SK-N-SH (cell line): ENCODE data around the gene THSD8. TPM values are rescaled to one million over a fixed set of nuclear protein-coding genes. Genes with fewer than 3 reads are reported as not detected.
A peak's percentile ranks its signal among the peaks of the same experiment; 100 is the strongest.

Experiments
- CTCF ChIA-PET: fragments of 300-600, 350-600 bp; formaldehyde crosslinking; extraction: SDS; loops from one replicate; lab custom pipeline; 2021; lab: Yijun Ruan, JAX
- POLR2A ChIA-PET: fragments of 350-600 bp; sonication (Branson Sonifier 250); formaldehyde crosslinking; extraction: SDS; loops from one replicate; lab custom pipeline; 2020; ENCODE audit warnings: antibody characterized with exemption, inconsistent platforms; lab: Yijun Ruan, JAX
- DNase-seq: peaks from one replicate; pipeline ENCODE4 v3.0.0; 2012
- H2AFZ ChIP-seq: fragments of 200-600 bp; sonication (generic); 2 replicates; pipeline ENCODE4 v1.8.1; 2016; ENCODE audit warnings: antibody characterized with exemption, mild to moderate bottlenecking, low read depth
- H3F3A ChIP-seq: fragments of 200-600 bp; sonication (generic); replicated peaks from 2 replicates; pipeline ENCODE3; 2016; ENCODE audit warnings: antibody characterized with exemption, mild to moderate bottlenecking; ENCODE audit not compliant: insufficient read depth
- H3K27ac ChIP-seq, 2 experiments: fragments of 200-500 bp in 1 of 2; fragments of 200-600 bp in 1 of 2; sonication (Bioruptor generic) in 1 of 2; sonication (generic), shearing (Covaris generic) in 1 of 2; 2 replicates each; pipeline versions ENCODE4 v1.5.1 to v1.6.1; 2014 to 2016; ENCODE audit warnings: low read depth in 2 of 2, inconsistent platforms in 1 of 2, low read length in 1 of 2, mild to moderate bottlenecking in 1 of 2, mixed read lengths in 1 of 2
- H3K27me3 ChIP-seq: fragments of 200-600 bp; sonication (generic), shearing (Covaris generic); 2 replicates; pipeline ENCODE4 v1.6.1; 2016; ENCODE audit warnings: mixed run types; ENCODE audit not compliant: insufficient read depth
- H3K36me3 ChIP-seq, 2 experiments: fragments of 200-500 bp in 1 of 2; fragments of 200-600 bp in 1 of 2; sonication (Bioruptor generic) in 1 of 2; sonication (generic) in 1 of 2; replicated peaks in 1 of 2; 2 replicates each; pipeline versions ENCODE3 to v1.5.1; 2014 to 2016; ENCODE audit warnings: low read length in 1 of 2, mild to moderate bottlenecking in 1 of 2; ENCODE audit not compliant: insufficient read depth in 2 of 2, control insufficient read depth in 1 of 2
- H3K4me1 ChIP-seq, 2 experiments: fragments of 200-500 bp in 1 of 2; fragments of 200-600 bp in 1 of 2; sonication (Bioruptor generic) in 1 of 2; sonication (generic), shearing (Covaris generic) in 1 of 2; 2 replicates each; pipeline versions ENCODE4 v1.5.1 to v1.6.1; 2014 to 2016; ENCODE audit warnings: low read depth in 1 of 2, low read length in 1 of 2, mixed run types in 1 of 2; ENCODE audit not compliant: insufficient read depth in 2 of 2, control insufficient read depth in 1 of 2
- H3K4me2 ChIP-seq: fragments of 200-600 bp; sonication (generic), shearing (Covaris generic); 2 replicates; pipeline ENCODE4 v1.6.1; 2017; ENCODE audit warnings: mixed run types
- H3K4me3 ChIP-seq, 2 experiments: fragments of 200-500 bp in 1 of 2; fragments of 200-600 bp in 1 of 2; sonication (Bioruptor generic) in 1 of 2; sonication (generic), shearing (Covaris generic) in 1 of 2; 2 replicates each; pipeline versions ENCODE4 v1.5.1 to v1.8.1; 2014 to 2016; ENCODE audit warnings: low read depth in 2 of 2, inconsistent platforms in 1 of 2, low read length in 1 of 2, mild to moderate bottlenecking in 1 of 2, mixed read lengths in 1 of 2, moderate library complexity in 1 of 2
- H3K79me2 ChIP-seq: fragments of 200-600 bp; sonication (generic); 2 replicates; pipeline ENCODE4 v1.8.1; 2017; ENCODE audit warnings: mild to moderate bottlenecking; ENCODE audit not compliant: insufficient read depth
- H3K9ac ChIP-seq: fragments of 200-600 bp; sonication (generic); 2 replicates; pipeline ENCODE4 v1.6.1; 2017; ENCODE audit warnings: mixed run types
- H3K9me2 ChIP-seq: fragments of 200-600 bp; sonication (generic); 2 replicates; pipeline ENCODE4 v1.6.1; 2017; ENCODE audit warnings: mixed run types
- H3K9me3 ChIP-seq: fragments of 200-600 bp; sonication (generic); 2 replicates; pipeline ENCODE4 v1.6.1; 2017; ENCODE audit warnings: mixed run types, mild to moderate bottlenecking, moderate library complexity
- H4K20me1 ChIP-seq: fragments of 200-600 bp; sonication (generic); 2 replicates; pipeline ENCODE4 v1.6.1; 2017; ENCODE audit warnings: mild to moderate bottlenecking, mixed run types; ENCODE audit not compliant: insufficient read depth
- CTCF ChIP-seq: fragments of 200-600 bp; sonication (generic); IDR thresholded peaks from 2 replicates; pipeline ENCODE4 v1.6.1; 2017; ENCODE audit warnings: antibody characterized with exemption, mild to moderate bottlenecking, moderate library complexity
- GABPA ChIP-seq: IDR thresholded peaks from 2 replicates; pipeline ENCODE4 v1.4.0; 2012; ENCODE audit warnings: low read depth, mild to moderate bottlenecking
- MEF2A ChIP-seq: IDR thresholded peaks from 2 replicates; pipeline ENCODE4 v1.4.0; 2012; ENCODE audit warnings: low read depth, borderline replicate concordance
- POLR2AphosphoS5 ChIP-seq: IDR thresholded peaks from 2 replicates; pipeline ENCODE4 v1.6.1; 2012; ENCODE audit warnings: low read depth, low read length
- RXRA ChIP-seq: IDR thresholded peaks from 2 replicates; pipeline ENCODE4 v1.4.0; 2012; ENCODE audit warnings: low read depth, mild to moderate bottlenecking, borderline replicate concordance
- SIN3A ChIP-seq: IDR thresholded peaks from 2 replicates; pipeline ENCODE4 v1.6.1; 2012; ENCODE audit warnings: low read depth, mild to moderate bottlenecking, low read length, moderate library complexity, borderline replicate concordance
- TAF1 ChIP-seq: IDR thresholded peaks from 2 replicates; pipeline ENCODE4 v1.6.1; 2012; ENCODE audit warnings: low read depth, mild to moderate bottlenecking, low read length, moderate library complexity, borderline replicate concordance
- TEAD4 ChIP-seq: IDR thresholded peaks from 2 replicates; pipeline ENCODE4 v1.4.0; 2012; ENCODE audit warnings: mild to moderate bottlenecking, borderline replicate concordance; ENCODE audit not compliant: insufficient read depth
- USF1 ChIP-seq: IDR thresholded peaks from 2 replicates; pipeline ENCODE4 v1.4.0; 2012; ENCODE audit warnings: low read depth, borderline replicate concordance
- WGBS: methylation state at CpG from one replicate; pipeline ENCODE4 v1.1.6; 2017; ENCODE audit warnings: low lambda C conversion rate; 5-methylcytosine and 5-hydroxymethylcytosine counted together
- polyA plus RNA-seq, 3 experiments: library from polyadenylated mRNA; depleted of rRNA; stranded (reverse); fragments of >200 nt; gene quantifications; 2 replicates each; pipeline ENCODE4 v1.2.3, GENCODE V29; 2012

The THSD8 gene
- polyA plus RNA-seq, 1 of the 3 experiments (the other 2 are of a cell fraction) = not detected

- TF ChIP-seq USF1 (0 out of 2 replicates have a peak, but pooled peaks have one; percentile 60), GABPA (peak; percentile 74), CTCF (no peak), TAF1 (peak; percentile 12; the same call in 1 of the 2 replicates), SIN3A (no peak), RXRA (no peak), MEF2A (no peak), POLR2AphosphoS5 (no peak)
Observed at GRCh38 chr19:12792051-12792852, 9.6 kb upstream of the THSD8 start (continued).

GRCh38 chr19:12792853-12793289 lies 9.0 kb upstream of the THSD8 start:
- H3K4me3 ChIP-seq = peak overlapping the region; percentile 80 to 88
- H3K9me3 ChIP-seq = no peaks in the 10 kb centered on the region
- peaks cover 28 to 38% of the 10 kb centered on the region in 2 experiments for H3K4me1 ChIP-seq
- peaks cover 17% of the 10 kb centered on the region for H4K20me1 ChIP-seq
- TF ChIP-seq POLR2AphosphoS5 (0 out of 2 replicates have a peak, but pooled peaks have one; percentile 38), TEAD4 (no peak)
- peaks cover 0 to 6% of the 10 kb centered on the region in 2 experiments for H3K36me3 ChIP-seq
- H3K9ac ChIP-seq = peak overlapping the region; percentile 95
- DNase-seq = no peak
- under 1% methylated on average over 19 of the region's 22 CpGs for WGBS
- H3F3A ChIP-seq = peaks cover 45% of the 10 kb centered on the region
- POLR2A ChIA-PET = interaction anchor here (0.7 to 4.4 kb wide), 13 partner anchors 9 to 201 kb away, joined by 3 to 88 read pairs (median 4); partner anchors contain the start of genes GCDH, PRDX2 and THSD8
- CTCF ChIA-PET = interaction anchor here (1.0 to 17.1 kb wide), 8 partner anchors 9 to 172 kb away, joined by 3 to 447 read pairs (median 5); partner anchors contain the start of genes HOOK2, PRDX2, RNASEH2A and THSD8
- H3K9me2 ChIP-seq = no peaks in the 10 kb centered on the region
- H3K27ac ChIP-seq = peak overlapping the region; percentile 86 to 90
- H3K79me2 ChIP-seq = peaks cover 20% of the 10 kb centered on the region
- H3K4me2 ChIP-seq = peak overlapping the region; percentile 88
- no peak overlapping the region for H2AFZ ChIP-seq
- no peaks in the 10 kb centered on the region for H3K27me3 ChIP-seq
